ENCODE measurements around the gene GTSE1. TPM values are rescaled to one million over a fixed set of nuclear protein-coding genes. Genes with fewer than 3 reads are reported as not detected.

The GTSE1 gene
- total RNA-seq: 0.39 TPM
- long read RNA-seq, partial matches to known transcripts: 2 of 2 reads
- long read RNA-seq, other reads (novel, unspliced or antisense): 0 of 2 reads

- DNase-seq (ENCODE audit: low spot score): peak; percentile 99
These were observed at the start of gene GTSE1 for GRCh38 chr22:46296257-46297150. GTSE1 (plus strand) TSS chr22:46296870; CDS start chr22:46297401, 531 bp downstream.

- peak; percentile 53 for DNase-seq (ENCODE audit: low spot score)
These were observed 49.2 kb upstream of the GTSE1 start for GRCh38 chr22:46247443-46247975.

GRCh38 chr22:46250035-46250782 is 46.5 kb upstream of the GTSE1 start, which contains the start of gene CDPF1:
CDPF1 (minus strand) TSS chr22:46250293; CDS start chr22:46248284, 2,009 bp downstream.
- peak; percentile 98 for DNase-seq (ENCODE audit: low spot score)

- no peak for DNase-seq (ENCODE audit: low spot score)
These were observed 45.9 kb upstream of the GTSE1 start for GRCh38 chr22:46250783-46251125.

- no peak for DNase-seq (ENCODE audit: low spot score)
These were observed 45.4 kb upstream of the GTSE1 start for GRCh38 chr22:46251266-46251665.

GRCh38 chr22:46251816-46252380 is 44.8 kb upstream of the GTSE1 start:
- DNase-seq (ENCODE audit: low spot score): no peak

- DNase-seq (ENCODE audit: low spot score): no peak
These were observed 40.2 kb upstream of the GTSE1 start for GRCh38 chr22:46256358-46256958.

- DNase-seq (ENCODE audit: low spot score): no peak
These were observed 37.3 kb upstream of the GTSE1 start for GRCh38 chr22:46259374-46259773.

- peak; percentile 59 for DNase-seq (ENCODE audit: low spot score)
These were observed 36.6 kb upstream of the GTSE1 start for GRCh38 chr22:46260038-46260437.

- peak; percentile 90 for DNase-seq (ENCODE audit: low spot score)
These were observed 34.0 kb upstream of the GTSE1 start for GRCh38 chr22:46262449-46263215.

GRCh38 chr22:46263216-46263590 is 33.5 kb upstream of the GTSE1 start, which contains the start of gene PKDREJ:
PKDREJ (minus strand) TSS chr22:46263343; CDS start chr22:46263322, 21 bp downstream.
- DNase-seq (ENCODE audit: low spot score): peak; percentile 78

GRCh38 chr22:46264520-46264919 is 32.1 kb upstream of the GTSE1 start:
- peak; percentile 43 for DNase-seq (ENCODE audit: low spot score)

GRCh38 chr22:46265627-46266026 is 31.0 kb upstream of the GTSE1 start:
- DNase-seq (ENCODE audit: low spot score): peak; percentile 37

GRCh38 chr22:46267431-46268279 is 29.0 kb upstream of the GTSE1 start, which contains the start of gene TTC38:
TTC38 (plus strand) TSS chr22:46268008; CDS start chr22:46268040, 32 bp downstream.
- DNase-seq (ENCODE audit: low spot score): peak; percentile 95

- peak; percentile 73 for DNase-seq (ENCODE audit: low spot score)
These were observed 27.1 kb upstream of the GTSE1 start for GRCh38 chr22:46269564-46269963.

- DNase-seq (ENCODE audit: low spot score): peak; percentile 62
These were observed 24.5 kb upstream of the GTSE1 start for GRCh38 chr22:46272196-46272595.

GRCh38 chr22:46272762-46273431 is 23.8 kb upstream of the GTSE1 start:
- no peak for DNase-seq (ENCODE audit: low spot score)

GRCh38 chr22:46273432-46274148 is 23.1 kb upstream of the GTSE1 start:
- DNase-seq (ENCODE audit: low spot score): peak; percentile 79

All from mesenteric fat pad (tissue), 1 donor.